HepG2 (cell line): ENCODE data around the gene TBC1D12. TPM values are rescaled to one million over a fixed set of nuclear protein-coding genes. Genes with fewer than 3 reads are reported as not detected.

Source experiments
- AGO1 ChIP-seq: fragments of 200-400 bp; formaldehyde crosslinking; IDR thresholded peaks from 2 replicates; pipeline ENCODE4 v1.6.1; 2017; ENCODE audit warnings: mild to moderate bottlenecking, low read depth, low read length, moderate library complexity; ENCODE audit not compliant: poor library complexity, severe bottlenecking
- ARID4A ChIP-seq: sonication (generic); formaldehyde crosslinking; IDR thresholded peaks from 2 replicates; pipeline ENCODE4 v1.5.0; 2020; ENCODE audit warnings: mild to moderate bottlenecking, missing genetic modification reagents, borderline replicate concordance
- E2F2 ChIP-seq: sonication (generic); formaldehyde crosslinking; IDR thresholded peaks from 2 replicates; pipeline ENCODE4 v1.4.0; 2020; ENCODE audit warnings: missing genetic modification reagents, borderline replicate concordance
- GMEB2 ChIP-seq: IDR thresholded peaks from 2 replicates; pipeline ENCODE4 v1.6.1; 2016; ENCODE audit warnings: missing biosample characterization, missing genetic modification reagents, low read depth
- NFATC3 ChIP-seq: sonication (generic); formaldehyde crosslinking; IDR thresholded peaks from 2 replicates; pipeline ENCODE4 v1.5.1; 2020; ENCODE audit warnings: mild to moderate bottlenecking, missing genetic modification reagents
- RNF219 ChIP-seq: sonication (generic); formaldehyde crosslinking; IDR thresholded peaks from 2 replicates; pipeline ENCODE4 v1.5.0; 2020; ENCODE audit warnings: mild to moderate bottlenecking, missing genetic modification reagents
- ZFYVE20 ChIP-seq: sonication (generic); formaldehyde crosslinking; IDR thresholded peaks from 2 replicates; pipeline ENCODE4 v1.8.0; 2023; ENCODE audit warnings: low read depth, mild to moderate bottlenecking, moderate library complexity, missing genetic modification reagents, borderline replicate concordance
- ZHX1 ChIP-seq: sonication (generic); formaldehyde crosslinking; IDR thresholded peaks from 2 replicates; pipeline ENCODE4 v1.8.1; 2022; ENCODE audit warnings: low read depth, mild to moderate bottlenecking, missing genetic modification reagents
- ZNF264 ChIP-seq: sonication (generic); formaldehyde crosslinking; IDR thresholded peaks from 2 replicates; pipeline ENCODE4 v1.4.0; 2020; ENCODE audit warnings: missing genetic modification reagents
- ZNF530 ChIP-seq: sonication (generic); formaldehyde crosslinking; IDR thresholded peaks from 2 replicates; pipeline ENCODE4 v1.5.0; 2020; ENCODE audit warnings: low read depth, mild to moderate bottlenecking, missing genetic modification reagents
- ZNF670 ChIP-seq: sonication (generic); formaldehyde crosslinking; IDR thresholded peaks from 2 replicates; pipeline ENCODE4 v1.8.0; 2022; ENCODE audit warnings: mild to moderate bottlenecking, missing genetic modification reagents, borderline replicate concordance
- polyA plus RNA-seq, 8 experiments: library from polyadenylated mRNA; depleted of rRNA in 3 of 8; stranded (reverse) in 7 of 8; unstranded in 1 of 8; fragments of >200 nt; fragmentation: Illumina TruSeq in 4 of 8; extraction: Trizol in 4 of 8; gene quantifications; 2 replicates each; pipeline versions ENCODE4 v1.2.1 to v1.2.3, GENCODE V29; 2011 to 2016; ENCODE audit warnings: low read depth in 4 of 8, missing spikeins in 1 of 8, mixed read lengths in 1 of 8; ENCODE audit not compliant: insufficient read depth in 1 of 8
- total RNA-seq, 5 experiments: library from RNA; depleted of rRNA; stranded (reverse); fragments of >200 nt; fragmentation: Illumina TruSeq; extraction: Trizol; gene quantifications; 2 replicates each; pipeline ENCODE4 v1.2.3, GENCODE V29; 2016; ENCODE audit warnings: low read depth in 1 of 5

The TBC1D12 gene
- total and polyA plus RNA-seq, 2 of the 13 experiments (the other 11 are each of a cell fraction or from before 2014, with no cell fraction given): 5.7 to 6.2 TPM

GRCh38 chr10:94362360-94363250, 39.7 kb upstream of the TBC1D12 start, which contains the start of gene NOC3L (continued):
- TF ChIP-seq ZFYVE20 (CRISPR knock-in tag) (peak; percentile 79; the same call in 1 of the 2 replicates), ZNF670 (CRISPR knock-in tag) (peak; percentile 95), RNF219 (CRISPR knock-in tag) (peak; percentile 96; the same call in 1 of the 2 replicates), ARID4A (peak; percentile 95), ZNF264 (CRISPR knock-in tag) (peak; percentile 89), NFATC3 (CRISPR knock-in tag) (peak; percentile 49; the same call in 1 of the 2 replicates), E2F2 (CRISPR knock-in tag) (peak; percentile 64; the same call in 1 of the 2 replicates), GMEB2 (CRISPR knock-in tag) (peak; percentile 69), ZHX1 (peak; percentile 82; the same call in 1 of the 2 replicates), ZNF530 (CRISPR knock-in tag) (peak; percentile 83; the same call in 1 of the 2 replicates), AGO1 (no peak)
